ENCODE results near the gene ABCF2.

The ABCF2 gene

GRCh38 chr7:151236406-151236805, 9.4 kb upstream of the ABCF2 start:
- H3K4me3 ChIP-seq (ENCODE audit: low read depth, low read length, poor library complexity, severe bottlenecking), result no peak overlapping the region
- H3K27ac ChIP-seq (ENCODE audit: low read depth, low read length, poor library complexity, severe bottlenecking), result no peak overlapping the region
- H3K9me3 ChIP-seq (ENCODE audit: low read length), result no peaks in the 10 kb centered on the region
- H3K36me3 ChIP-seq (ENCODE audit: insufficient read depth, low read length), result peaks cover 60% of the 10 kb centered on the region
- H3K9ac ChIP-seq (ENCODE audit: low read length), result no peak overlapping the region
- H3K27me3 ChIP-seq (ENCODE audit: insufficient read depth, low read length), result no peaks in the 10 kb centered on the region
- H4K20me1 ChIP-seq (ENCODE audit: insufficient read depth, low read length), result no peaks in the 10 kb centered on the region
- peaks cover 18% of the 10 kb centered on the region for H3K4me1 ChIP-seq (ENCODE audit: insufficient read depth, low read length, severe bottlenecking)
- no peak overlapping the region for H2AFZ ChIP-seq (ENCODE audit: low read length)
- H3K9me2 ChIP-seq (ENCODE audit: low read depth, low read length), result no peaks in the 10 kb centered on the region
- H3F3A ChIP-seq (ENCODE audit: insufficient read depth, low read length), result no peaks in the 10 kb centered on the region
- peaks cover 11% of the 10 kb centered on the region; the same call in 1 of the 2 replicates for H3K79me2 ChIP-seq (ENCODE audit: insufficient read depth, low read length)
- no peak for TF ChIP-seq CTCF (IDR thresholded peaks at IDR 0.05; ENCODE audit: low read length)
- no peak for TF ChIP-seq EZH2 (IDR thresholded peaks at IDR 0.05; ENCODE audit: borderline replicate concordance, low read length)
- H3K4me2 ChIP-seq (ENCODE audit: low read length), result no peak overlapping the region

DNA sequence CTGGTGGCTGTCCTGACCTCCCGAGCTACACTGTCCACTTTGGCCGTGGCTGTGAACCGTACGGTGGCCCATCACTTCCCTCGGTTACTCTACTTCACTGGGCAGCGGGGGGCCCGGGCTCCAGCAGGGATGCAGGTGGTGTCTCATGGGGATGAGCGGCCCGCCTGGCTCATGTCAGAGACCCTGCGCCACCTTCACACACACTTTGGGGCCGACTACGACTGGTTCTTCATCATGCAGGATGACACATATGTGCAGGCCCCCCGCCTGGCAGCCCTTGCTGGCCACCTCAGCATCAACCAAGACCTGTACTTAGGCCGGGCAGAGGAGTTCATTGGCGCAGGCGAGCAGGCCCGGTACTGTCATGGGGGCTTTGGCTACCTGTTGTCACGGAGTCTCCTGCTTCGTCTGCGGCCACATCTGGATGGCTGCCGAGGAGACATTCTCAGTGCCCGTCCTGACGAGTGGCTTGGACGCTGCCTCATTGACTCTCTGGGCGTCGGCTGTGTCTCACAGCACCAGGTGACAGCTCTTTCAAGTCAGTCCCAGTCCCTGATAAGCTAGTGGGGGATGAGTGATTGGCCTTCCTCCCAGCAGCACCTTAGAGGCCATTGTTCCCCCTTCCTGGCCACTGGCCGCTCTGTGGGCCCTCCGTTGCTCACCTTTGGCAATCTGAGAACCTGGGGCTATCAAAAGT, 8.2 kb upstream of the ABCF2 start:
- no peak overlapping the region for H3K4me2 ChIP-seq (ENCODE audit: low read length)
- TF ChIP-seq EZH2 (IDR thresholded peaks at IDR 0.05; ENCODE audit: borderline replicate concordance, low read length), result no peak
- no peak for TF ChIP-seq CTCF (IDR thresholded peaks at IDR 0.05; ENCODE audit: low read length)
- H4K20me1 ChIP-seq (ENCODE audit: insufficient read depth, low read length), result no peaks in the 10 kb centered on the region
- H3K79me2 ChIP-seq (ENCODE audit: insufficient read depth, low read length), result peaks cover 11% of the 10 kb centered on the region; the same call in 1 of the 2 replicates
- H3F3A ChIP-seq (ENCODE audit: insufficient read depth, low read length), result no peaks in the 10 kb centered on the region
- H3K9me2 ChIP-seq (ENCODE audit: low read depth, low read length), result no peaks in the 10 kb centered on the region
- no peak overlapping the region for H3K27ac ChIP-seq (ENCODE audit: low read depth, low read length, poor library complexity, severe bottlenecking)
- peaks cover 60% of the 10 kb centered on the region for H3K36me3 ChIP-seq (ENCODE audit: insufficient read depth, low read length)
- no peak overlapping the region for H3K9ac ChIP-seq (ENCODE audit: low read length)
- H3K4me1 ChIP-seq (ENCODE audit: insufficient read depth, low read length, severe bottlenecking), result peaks cover 21% of the 10 kb centered on the region
- H3K27me3 ChIP-seq (ENCODE audit: insufficient read depth, low read length), result no peaks in the 10 kb centered on the region
- H3K4me3 ChIP-seq (ENCODE audit: low read depth, low read length, poor library complexity, severe bottlenecking), result no peak overlapping the region
- H2AFZ ChIP-seq (ENCODE audit: low read length), result no peak overlapping the region
- H3K9me3 ChIP-seq (ENCODE audit: low read length), result no peaks in the 10 kb centered on the region

- no peaks in the 10 kb centered on the region for H3K9me3 ChIP-seq (ENCODE audit: low read length)
- peak overlapping the region; percentile 93 for H3K9ac ChIP-seq (ENCODE audit: low read length)
- peaks cover 11% of the 10 kb centered on the region; the same call in 1 of the 2 replicates for H3K79me2 ChIP-seq (ENCODE audit: insufficient read depth, low read length)
- no peak overlapping the region for H3K27ac ChIP-seq (ENCODE audit: low read depth, low read length, poor library complexity, severe bottlenecking)
- peak overlapping the region; percentile 91 for H3K4me3 ChIP-seq (ENCODE audit: low read depth, low read length, poor library complexity, severe bottlenecking)
- no peaks in the 10 kb centered on the region for H3K9me2 ChIP-seq (ENCODE audit: low read depth, low read length)
- H3K27me3 ChIP-seq (ENCODE audit: insufficient read depth, low read length), result no peaks in the 10 kb centered on the region
- TF ChIP-seq EZH2 (IDR thresholded peaks at IDR 0.05; ENCODE audit: borderline replicate concordance, low read length) (no peak), CTCF (IDR thresholded peaks at IDR 0.05; ENCODE audit: low read length) (no peak)
- H2AFZ ChIP-seq (ENCODE audit: low read length), result no peak overlapping the region
- no peaks in the 10 kb centered on the region for H4K20me1 ChIP-seq (ENCODE audit: insufficient read depth, low read length)
- H3K4me2 ChIP-seq (ENCODE audit: low read length), result peak overlapping the region; percentile 96
- peaks cover 51% of the 10 kb centered on the region for H3K36me3 ChIP-seq (ENCODE audit: insufficient read depth, low read length)
- peaks cover 21% of the 10 kb centered on the region for H3K4me1 ChIP-seq (ENCODE audit: insufficient read depth, low read length, severe bottlenecking)
- no peaks in the 10 kb centered on the region for H3F3A ChIP-seq (ENCODE audit: insufficient read depth, low read length)
These were observed 6.8 kb upstream of the ABCF2 start for GRCh38 chr7:151233804-151234203.
